HEK293 (cell line): ENCODE measurements around the gene MARK3.

ENCODE experiments used
- HOXC10 ChIP-seq: sonication (generic); formaldehyde crosslinking; IDR thresholded peaks from 2 replicates; pipeline ENCODE4 v1.8.1; 2023; ENCODE audit warnings: mild to moderate bottlenecking, missing genetic modification reagents
- ZNF335 ChIP-seq: fragments of 450-650 bp; formaldehyde crosslinking; conservative IDR thresholded peaks from 2 replicates; pipeline ENCODE4 v1.5.1; 2016; ENCODE audit warnings: missing biosample characterization, missing genetic modification characterization
- ZNF362 ChIP-seq: fragments of 450-650 bp; formaldehyde crosslinking; IDR thresholded peaks from 2 replicates; pipeline ENCODE4 v1.5.1; 2016; ENCODE audit warnings: missing biosample characterization, missing genetic modification characterization
- ZNF645 ChIP-seq: fragments of 450-650 bp; formaldehyde crosslinking; IDR thresholded peaks from 2 replicates; pipeline ENCODE4; 2016; ENCODE audit warnings: missing biosample characterization, missing genetic modification characterization
- TF ChIP-seq, protein P1 (sequence below): fragments of 450-650 bp; formaldehyde crosslinking; IDR thresholded peaks from 2 replicates; pipeline ENCODE4 v1.5.1; 2016; ENCODE audit warnings: missing biosample characterization, missing genetic modification characterization

- TF ChIP-seq ZNF335: no peak
- no peak for TF ChIP-seq ZNF362 (tag by site-specific recombination)
- TF ChIP-seq, protein P1, sequence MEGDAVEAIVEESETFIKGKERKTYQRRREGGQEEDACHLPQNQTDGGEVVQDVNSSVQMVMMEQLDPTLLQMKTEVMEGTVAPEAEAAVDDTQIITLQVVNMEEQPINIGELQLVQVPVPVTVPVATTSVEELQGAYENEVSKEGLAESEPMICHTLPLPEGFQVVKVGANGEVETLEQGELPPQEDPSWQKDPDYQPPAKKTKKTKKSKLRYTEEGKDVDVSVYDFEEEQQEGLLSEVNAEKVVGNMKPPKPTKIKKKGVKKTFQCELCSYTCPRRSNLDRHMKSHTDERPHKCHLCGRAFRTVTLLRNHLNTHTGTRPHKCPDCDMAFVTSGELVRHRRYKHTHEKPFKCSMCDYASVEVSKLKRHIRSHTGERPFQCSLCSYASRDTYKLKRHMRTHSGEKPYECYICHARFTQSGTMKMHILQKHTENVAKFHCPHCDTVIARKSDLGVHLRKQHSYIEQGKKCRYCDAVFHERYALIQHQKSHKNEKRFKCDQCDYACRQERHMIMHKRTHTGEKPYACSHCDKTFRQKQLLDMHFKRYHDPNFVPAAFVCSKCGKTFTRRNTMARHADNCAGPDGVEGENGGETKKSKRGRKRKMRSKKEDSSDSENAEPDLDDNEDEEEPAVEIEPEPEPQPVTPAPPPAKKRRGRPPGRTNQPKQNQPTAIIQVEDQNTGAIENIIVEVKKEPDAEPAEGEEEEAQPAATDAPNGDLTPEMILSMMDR: no peak
- no peak for TF ChIP-seq HOXC10 (CRISPR knock-in tag)
- no peak for TF ChIP-seq ZNF645 (tag by site-specific recombination)
These were observed 45.1 kb downstream of the MARK3 start for GRCh38 chr14:103430358-103430757.
